Activated T-cell treated with anti-CD3 and anti-CD28 coated beads, Interleukin-2, amount 50 U/mL, for 24 hours (primary cell): ENCODE results near the gene SAA2.
"Not testable (repeated sequence)": the region's sequence is repeated elsewhere in the genome, so short reads cannot be mapped to it uniquely, and the experiment has no call there.

Experiments used
- DNase-seq: peaks from one replicate; pipeline ENCODE4 v3.0.0-alpha.2; 2020
- H3K27ac Mint-ChIP-seq: 2 replicates; pipeline ENCODE4 v1.8.0; 2020; ENCODE audit warnings: mild to moderate bottlenecking, mixed read lengths
- H3K27me3 Mint-ChIP-seq: 2 replicates; pipeline ENCODE4 v1.8.0; 2020; ENCODE audit warnings: mixed read lengths
- H3K36me3 Mint-ChIP-seq: 2 replicates; pipeline ENCODE4 v1.8.0; 2020; ENCODE audit warnings: low read depth, mixed read lengths
- H3K4me1 Mint-ChIP-seq: 2 replicates; pipeline ENCODE4 v1.8.0; 2020; ENCODE audit warnings: low read depth, mixed read lengths
- H3K4me3 Mint-ChIP-seq: 2 replicates; pipeline ENCODE4 v1.8.0; 2020; ENCODE audit warnings: mild to moderate bottlenecking, moderate library complexity, mixed read lengths
- H3K9me3 Mint-ChIP-seq: 2 replicates; pipeline ENCODE4 v1.8.0; 2020; ENCODE audit warnings: mixed read lengths

The SAA2 gene

GRCh38 chr11:18248561-18248960, at the start of gene SAA2:
SAA2 (minus strand) TSS chr11:18248668; CDS start chr11:18248011, 657 bp downstream.
- Mint-ChIP-seq H3K4me1 (peaks cover 13% of the 10 kb centered on the region), H3K9me3 (no peaks in the 10 kb centered on the region), H3K27me3 (no peaks in the 10 kb centered on the region), H3K4me3 (no peak within 1 kb of the TSS), H3K27ac (no peak within 1 kb of the TSS), H3K36me3 (no peaks in the 10 kb centered on the region)
- no peak for DNase-seq

GRCh38 chr11:18295316-18295715, 46.8 kb upstream of the SAA2 start:
- peaks cover 90% of the 10 kb centered on the region for H3K36me3 Mint-ChIP-seq
- no peaks in the 10 kb centered on the region for H3K27me3 Mint-ChIP-seq
- H3K4me3 Mint-ChIP-seq = no peak overlapping the region
- DNase-seq = no peak
- no peaks in the 10 kb centered on the region for H3K9me3 Mint-ChIP-seq
- no peak overlapping the region for H3K27ac Mint-ChIP-seq
- H3K4me1 Mint-ChIP-seq = peaks cover 14% of the 10 kb centered on the region

GRCh38 chr11:18294862-18295261, 46.4 kb upstream of the SAA2 start:
- peaks cover 14% of the 10 kb centered on the region for H3K4me1 Mint-ChIP-seq
- peaks cover 90% of the 10 kb centered on the region for H3K36me3 Mint-ChIP-seq
- H3K9me3 Mint-ChIP-seq = no peaks in the 10 kb centered on the region
- H3K4me3 Mint-ChIP-seq = no peak overlapping the region
- peak overlapping the region; percentile 56 for H3K27ac Mint-ChIP-seq
- DNase-seq = no peak
- H3K27me3 Mint-ChIP-seq = no peaks in the 10 kb centered on the region

GRCh38 chr11:18288911-18289310, 40.4 kb upstream of the SAA2 start:
- peaks cover 88% of the 10 kb centered on the region for H3K36me3 Mint-ChIP-seq
- H3K27me3 Mint-ChIP-seq = no peaks in the 10 kb centered on the region

GRCh38 chr11:18285841-18286240, 37.4 kb upstream of the SAA2 start:
- DNase-seq = no peak
- Mint-ChIP-seq H3K4me3 (no peak overlapping the region), H3K27ac (no peak overlapping the region), H3K36me3 (peaks cover 88% of the 10 kb centered on the region), H3K27me3 (no peaks in the 10 kb centered on the region), H3K9me3 (no peaks in the 10 kb centered on the region), H3K4me1 (peaks cover 3% of the 10 kb centered on the region)

More at GRCh38 chr11:18288911-18289310, 40.4 kb upstream of the SAA2 start:
- no peak for DNase-seq
- Mint-ChIP-seq H3K27ac (peak overlapping the region; percentile 7), H3K4me3 (no peak overlapping the region), H3K9me3 (no peaks in the 10 kb centered on the region), H3K4me1 (peaks cover 1% of the 10 kb centered on the region)

DNA sequence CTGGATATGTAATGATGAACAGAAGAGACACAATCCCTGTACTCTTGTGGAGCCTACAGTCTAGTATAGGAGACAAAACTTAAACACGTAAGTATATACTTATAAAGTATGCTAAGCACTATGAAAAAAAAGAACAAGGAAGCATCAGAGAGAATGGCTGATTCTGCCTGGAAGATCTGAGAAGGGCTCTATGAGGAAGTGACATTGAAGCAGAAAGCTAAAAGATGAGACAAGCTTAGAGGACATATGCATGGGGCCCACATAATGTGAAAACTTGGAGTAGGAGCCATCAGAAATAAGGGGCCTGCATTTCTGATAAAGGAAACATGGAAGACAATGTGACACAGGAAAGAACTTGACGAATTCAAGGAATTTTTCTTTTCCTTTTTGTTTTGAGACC, 34.2 kb upstream of the SAA2 start:
- Mint-ChIP-seq H3K36me3 (peaks cover 88% of the 10 kb centered on the region), H3K4me1 (peaks cover 11% of the 10 kb centered on the region), H3K4me3 (no peak overlapping the region), H3K27ac (no peak overlapping the region), H3K27me3 (no peaks in the 10 kb centered on the region), H3K9me3 (no peaks in the 10 kb centered on the region)
- no peak for DNase-seq

DNA sequence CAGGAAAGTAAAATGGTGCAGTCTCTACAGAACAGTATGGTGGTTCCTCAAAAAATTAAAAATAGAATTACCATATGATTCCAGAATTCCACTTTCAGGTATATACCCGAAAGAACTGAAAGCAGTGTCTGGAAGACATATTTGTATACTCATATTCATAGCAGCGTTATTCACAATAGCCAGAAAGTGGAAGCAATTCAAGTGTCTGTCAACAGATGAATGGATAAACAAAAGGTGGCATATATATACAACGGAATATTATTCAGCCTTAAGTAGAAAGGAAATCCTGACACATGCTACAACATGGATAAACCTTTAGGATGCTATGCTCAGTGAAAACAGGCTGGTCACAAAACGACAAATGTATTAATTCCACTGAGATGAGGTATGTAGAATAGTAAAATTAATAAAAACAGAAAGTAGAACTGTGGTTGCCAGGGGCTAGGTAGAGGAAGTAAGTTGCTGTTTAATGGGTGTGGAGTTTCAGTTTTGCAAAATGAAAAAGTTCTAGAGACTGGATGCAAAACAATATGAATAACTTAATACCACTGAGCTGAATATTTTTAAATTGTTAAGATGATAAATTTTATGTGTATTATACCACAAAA, 32.1 kb upstream of the SAA2 start:
- DNase-seq = no peak
- peaks cover 77% of the 10 kb centered on the region for H3K36me3 Mint-ChIP-seq
- no peaks in the 10 kb centered on the region for H3K27me3 Mint-ChIP-seq
- peak overlapping the region; percentile 80 for H3K27ac Mint-ChIP-seq
- no peaks in the 10 kb centered on the region for H3K9me3 Mint-ChIP-seq
- H3K4me3 Mint-ChIP-seq = no peak overlapping the region
- peaks cover 11% of the 10 kb centered on the region for H3K4me1 Mint-ChIP-seq

GRCh38 chr11:18277565-18278271, 29.2 kb upstream of the SAA2 start:
- H3K9me3 Mint-ChIP-seq = no peaks in the 10 kb centered on the region
- no peak overlapping the region for H3K27ac Mint-ChIP-seq
- peaks cover 55% of the 10 kb centered on the region for H3K36me3 Mint-ChIP-seq
- no peaks in the 10 kb centered on the region for H3K27me3 Mint-ChIP-seq
- peaks cover 11% of the 10 kb centered on the region for H3K4me1 Mint-ChIP-seq
- H3K4me3 Mint-ChIP-seq = no peak overlapping the region
- no peak for DNase-seq

DNA sequence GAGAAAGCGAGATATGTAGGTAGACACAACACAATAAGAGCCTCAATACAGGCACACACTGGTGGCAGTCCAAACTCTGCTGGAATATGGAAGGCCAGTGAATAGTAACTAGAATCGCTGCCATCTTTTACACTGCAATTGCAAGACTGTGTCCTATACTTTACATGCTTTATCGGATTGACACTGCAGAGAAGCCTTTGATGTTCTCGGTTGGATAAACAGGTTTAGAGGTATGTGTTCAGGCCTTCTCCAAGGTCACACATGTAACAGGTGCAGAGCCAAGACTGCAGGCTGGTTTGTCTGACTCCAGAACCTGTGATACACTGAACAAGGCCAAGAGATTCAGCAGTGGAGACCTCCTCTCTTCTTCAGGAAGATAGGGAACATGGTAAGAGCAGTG, 22.7 kb upstream of the SAA2 start:
- H3K4me1 Mint-ChIP-seq = peaks cover 3% of the 10 kb centered on the region
- no peaks in the 10 kb centered on the region for H3K27me3 Mint-ChIP-seq
- DNase-seq = no peak
- no peaks in the 10 kb centered on the region for H3K9me3 Mint-ChIP-seq
- no peak overlapping the region for H3K27ac Mint-ChIP-seq
- H3K4me3 Mint-ChIP-seq = no peak overlapping the region
- peaks cover 5% of the 10 kb centered on the region for H3K36me3 Mint-ChIP-seq

DNA sequence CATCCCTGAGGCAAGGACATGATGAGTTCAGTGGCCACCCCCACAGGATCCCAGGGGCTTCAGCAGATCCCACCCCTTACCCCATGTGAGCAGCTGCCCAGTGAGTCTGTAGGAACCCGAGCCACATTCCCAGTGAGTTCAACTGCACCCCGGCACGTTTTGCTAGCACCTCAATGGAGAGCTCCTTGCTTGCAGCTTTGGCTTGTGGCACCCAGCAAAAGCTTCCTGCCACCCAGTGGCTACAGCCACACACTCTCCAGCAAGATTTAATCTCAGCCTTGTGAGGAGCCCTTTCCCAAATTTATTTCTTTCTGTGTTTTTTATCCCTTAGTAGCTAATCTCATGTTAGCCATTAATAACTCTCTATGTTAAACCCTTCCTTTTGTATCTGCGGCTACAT, 21.6 kb upstream of the SAA2 start:
- Mint-ChIP-seq H3K36me3 (peaks cover under 1% of the 10 kb centered on the region), H3K27ac (no peak overlapping the region), H3K4me1 (peaks cover 3% of the 10 kb centered on the region), H3K4me3 (no peak overlapping the region), H3K9me3 (no peaks in the 10 kb centered on the region), H3K27me3 (no peaks in the 10 kb centered on the region)
- DNase-seq = no peak

DNA sequence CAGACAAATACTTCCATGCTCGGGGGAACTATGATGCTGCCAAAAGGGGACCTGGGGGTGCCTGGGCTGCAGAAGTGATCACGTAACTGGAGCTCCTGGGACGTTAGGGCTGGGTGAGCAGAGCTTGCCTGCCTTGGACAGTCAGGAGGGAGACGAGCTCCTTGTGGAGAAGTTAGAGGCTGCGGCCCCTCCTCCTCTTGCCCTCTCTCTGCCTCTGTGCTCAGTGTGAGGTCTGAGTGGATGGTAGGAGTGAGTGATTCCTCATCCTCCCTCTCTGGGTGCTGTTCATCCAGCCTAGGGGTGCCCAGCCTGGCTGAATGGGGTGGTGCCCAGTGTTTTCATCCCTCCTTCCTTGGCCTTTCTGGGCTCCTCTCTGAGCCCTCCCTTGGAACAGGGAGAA, 20.8 kb upstream of the SAA2 start:
- not testable (repeated sequence) for H3K4me3 Mint-ChIP-seq, H3K27ac Mint-ChIP-seq

GRCh38 chr11:18267335-18268133, 19.1 kb upstream of the SAA2 start:
- H3K27ac Mint-ChIP-seq, H3K9me3 Mint-ChIP-seq, H3K4me1 Mint-ChIP-seq, H3K27me3 Mint-ChIP-seq, DNase-seq, H3K4me3 Mint-ChIP-seq, H3K36me3 Mint-ChIP-seq: not testable (repeated sequence)

More for the DNA sequence above, 20.8 kb upstream of the SAA2 start:
- not testable (repeated sequence) for H3K27me3 Mint-ChIP-seq, DNase-seq, H3K9me3 Mint-ChIP-seq, H3K4me1 Mint-ChIP-seq, H3K36me3 Mint-ChIP-seq

GRCh38 chr11:18265949-18266348, 17.5 kb upstream of the SAA2 start, which contains the start of gene SAA1:
SAA1 (plus strand) TSS chr11:18266264; CDS start chr11:18266888, 624 bp downstream.
- no peaks in the 10 kb centered on the region for H3K36me3 Mint-ChIP-seq

GRCh38 chr11:18264677-18265555, 16.4 kb upstream of the SAA2 start:
- no peak overlapping the region for H3K27ac Mint-ChIP-seq
- H3K27me3 Mint-ChIP-seq = no peaks in the 10 kb centered on the region
- H3K36me3 Mint-ChIP-seq = no peaks in the 10 kb centered on the region
- no peak overlapping the region for H3K4me3 Mint-ChIP-seq
- H3K4me1 Mint-ChIP-seq = peaks cover 3% of the 10 kb centered on the region
- no peaks in the 10 kb centered on the region for H3K9me3 Mint-ChIP-seq
- no peak for DNase-seq

More at GRCh38 chr11:18265949-18266348, 17.5 kb upstream of the SAA2 start, which contains the start of gene SAA1:
- Mint-ChIP-seq H3K4me1 (peaks cover 3% of the 10 kb centered on the region), H3K27ac (no peak within 1 kb of the TSS), H3K4me3 (no peak within 1 kb of the TSS), H3K9me3 (no peaks in the 10 kb centered on the region), H3K27me3 (no peaks in the 10 kb centered on the region)
- no peak for DNase-seq
